Sigmoid colon (tissue), 4 donors: ENCODE measurements around the gene DMXL2.

ENCODE experiments used
- CTCF ChIP-seq, 4 experiments: fragments of 450-650 bp in 3 of 4; fragments of 200-600 bp in 1 of 4; IDR thresholded peaks; one replicate each; pipeline ENCODE4 v1.5.1; 2016 to 2019; ENCODE audit warnings: antibody characterized with exemption in 4 of 4, mild to moderate bottlenecking in 3 of 4, moderate library complexity in 2 of 4
- POLR2AphosphoS5 ChIP-seq, 4 donors: sonication (generic); formaldehyde crosslinking; IDR thresholded peaks; one replicate each; pipeline ENCODE4 v1.6.1; 2017; ENCODE audit warnings: antibody characterized with exemption in 4 of 4

GRCh38 chr15:51414256-51414860 is 208.2 kb downstream of the DMXL2 start:
- no peak for TF ChIP-seq CTCF (IDR thresholded peaks at IDR 0.05)
- no peak for TF ChIP-seq POLR2AphosphoS5 (IDR thresholded peaks at IDR 0.05)
